MG63 (cell line): ENCODE measurements around the gene ACBD4. TPM values are rescaled to one million over a fixed set of nuclear protein-coding genes. Genes with fewer than 3 reads are reported as not detected.

Experiments used
- DNase-seq: peaks from one replicate; pipeline ENCODE4 v3.0.0-alpha.2; 2020
- H3K27me3 ChIP-seq: fragments of 250-450 bp; sonication (Bioruptor Pico); 2 replicates; pipeline ENCODE4 v1.5.1; 2020; ENCODE audit warnings: mild to moderate bottlenecking, moderate library complexity
- H3K36me3 ChIP-seq: fragments of 250-450 bp; sonication (Bioruptor Pico); 2 replicates; pipeline ENCODE4 v1.5.1; 2020; ENCODE audit warnings: mild to moderate bottlenecking, moderate library complexity
- H3K4me3 ChIP-seq: fragments of 250-450 bp; sonication (Bioruptor Pico); 2 replicates; pipeline ENCODE4 v1.5.1; 2020; ENCODE audit warnings: mild to moderate bottlenecking, moderate library complexity
- H3K9me3 ChIP-seq: fragments of 250-450 bp; sonication (Bioruptor Pico); 2 replicates; pipeline ENCODE4 v1.5.1; 2020; ENCODE audit warnings: mild to moderate bottlenecking, moderate library complexity
- total RNA-seq: library from RNA; depleted of rRNA; stranded (reverse); fragments of >200 nt; shearing (Covaris generic); gene quantifications from 2 replicates; pipeline ENCODE4 v1.2.3, GENCODE V29; 2014; ENCODE audit warnings: low replicate concordance; rRNA removed

The ACBD4 gene, protein sequence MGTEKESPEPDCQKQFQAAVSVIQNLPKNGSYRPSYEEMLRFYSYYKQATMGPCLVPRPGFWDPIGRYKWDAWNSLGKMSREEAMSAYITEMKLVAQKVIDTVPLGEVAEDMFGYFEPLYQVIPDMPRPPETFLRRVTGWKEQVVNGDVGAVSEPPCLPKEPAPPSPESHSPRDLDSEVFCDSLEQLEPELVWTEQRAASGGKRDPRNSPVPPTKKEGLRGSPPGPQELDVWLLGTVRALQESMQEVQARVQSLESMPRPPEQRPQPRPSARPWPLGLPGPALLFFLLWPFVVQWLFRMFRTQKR
- total RNA-seq: 2.7 and 5.0 TPM in 2 replicates

- Histone ChIP-seq H3K27me3 (no peaks in the 10 kb centered on the region), H3K36me3 (no peaks in the 10 kb centered on the region), H3K9me3 (no peaks in the 10 kb centered on the region), H3K4me3 (peak within 1 kb of the TSS; percentile 60)
- peak; percentile 92 for DNase-seq
These were observed at the start of gene ACBD4 for GRCh38 chr17:45135192-45135977. Gene ACBD4 (plus strand): TSS chr17:45135687. CDS start chr17:45136145, 458 bp downstream.

GRCh38 chr17:45086391-45086790 lies 49.1 kb upstream of the ACBD4 start:
- H3K4me3 ChIP-seq: no peak overlapping the region
- no peaks in the 10 kb centered on the region for H3K27me3 ChIP-seq
- H3K36me3 ChIP-seq: peaks cover 94% of the 10 kb centered on the region
- no peak for DNase-seq
- no peaks in the 10 kb centered on the region; the same call in 1 of the 2 replicates for H3K9me3 ChIP-seq

DNA sequence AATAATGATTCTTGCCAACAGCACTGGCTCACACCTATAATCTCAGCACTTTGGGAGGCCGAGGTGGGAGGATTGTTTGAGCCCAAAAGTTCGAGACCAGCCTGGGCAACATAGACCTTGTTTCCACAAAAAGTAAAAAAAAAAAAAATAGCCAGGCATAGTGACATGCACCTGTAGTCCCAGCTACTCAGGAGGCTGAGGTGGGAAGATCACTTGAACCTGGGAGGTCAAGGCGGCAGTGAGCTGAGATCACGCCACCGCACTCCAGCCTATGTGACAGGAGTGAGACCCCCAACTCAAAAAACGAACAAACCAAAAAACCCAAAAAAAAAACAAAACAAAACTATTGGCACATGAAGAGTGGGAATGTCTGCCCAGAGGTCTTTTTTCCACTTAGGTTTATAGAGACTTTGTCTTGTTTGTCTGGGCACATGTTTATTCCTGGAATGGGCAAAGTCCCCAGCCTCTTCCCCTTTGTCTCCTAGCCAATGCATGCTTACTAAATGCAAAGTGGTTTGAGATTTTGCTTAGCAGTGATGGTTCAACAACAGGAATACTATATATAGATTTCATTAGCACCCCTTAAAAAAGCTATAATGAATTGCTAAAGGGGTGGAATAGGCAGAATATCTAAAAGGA lies 48.5 kb upstream of the ACBD4 start:
- DNase-seq: no peak
- Histone ChIP-seq H3K36me3 (peaks cover 94% of the 10 kb centered on the region), H3K4me3 (no peak overlapping the region), H3K27me3 (no peaks in the 10 kb centered on the region), H3K9me3 (peaks cover 1% of the 10 kb centered on the region)

GRCh38 chr17:45087504-45087975 lies 47.9 kb upstream of the ACBD4 start:
- Histone ChIP-seq H3K27me3 (no peaks in the 10 kb centered on the region), H3K4me3 (no peak overlapping the region), H3K9me3 (peaks cover 3% of the 10 kb centered on the region), H3K36me3 (peaks cover 91% of the 10 kb centered on the region)
- no peak for DNase-seq

DNA sequence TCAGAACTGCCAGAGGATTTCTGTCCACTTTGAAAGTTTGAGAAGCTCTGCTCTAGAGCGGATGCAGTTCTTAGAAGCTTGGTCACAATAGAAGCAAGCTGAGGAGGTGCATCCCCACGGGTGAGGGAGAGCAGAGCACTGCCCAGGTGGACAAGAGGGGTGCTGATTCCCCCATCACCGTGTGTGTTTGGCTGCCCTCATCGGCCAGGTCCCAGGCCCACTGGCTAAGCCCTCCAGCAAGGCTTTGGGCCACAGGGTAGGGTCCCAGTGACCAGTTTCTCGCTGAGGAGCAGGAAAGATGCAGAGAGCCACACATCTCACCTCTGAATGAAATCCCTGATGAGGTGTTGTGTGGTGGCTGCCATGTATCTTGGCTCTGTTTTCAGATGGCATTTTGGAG lies 47.5 kb upstream of the ACBD4 start:
- Histone ChIP-seq H3K27me3 (no peaks in the 10 kb centered on the region), H3K36me3 (peaks cover 87% of the 10 kb centered on the region), H3K4me3 (no peak overlapping the region), H3K9me3 (peaks cover 3% of the 10 kb centered on the region)
- no peak for DNase-seq

GRCh38 chr17:45088741-45089140 lies 46.7 kb upstream of the ACBD4 start:
- no peak for DNase-seq
- H3K9me3 ChIP-seq: peaks cover 3% of the 10 kb centered on the region
- no peak overlapping the region for H3K4me3 ChIP-seq
- no peaks in the 10 kb centered on the region for H3K27me3 ChIP-seq
- peaks cover 85% of the 10 kb centered on the region for H3K36me3 ChIP-seq

GRCh38 chr17:45090711-45091110 lies 44.8 kb upstream of the ACBD4 start:
- Histone ChIP-seq H3K9me3 (peaks cover 3% of the 10 kb centered on the region), H3K27me3 (no peaks in the 10 kb centered on the region), H3K36me3 (peaks cover 87% of the 10 kb centered on the region), H3K4me3 (no peak overlapping the region)
- peak; percentile 88 for DNase-seq

DNA sequence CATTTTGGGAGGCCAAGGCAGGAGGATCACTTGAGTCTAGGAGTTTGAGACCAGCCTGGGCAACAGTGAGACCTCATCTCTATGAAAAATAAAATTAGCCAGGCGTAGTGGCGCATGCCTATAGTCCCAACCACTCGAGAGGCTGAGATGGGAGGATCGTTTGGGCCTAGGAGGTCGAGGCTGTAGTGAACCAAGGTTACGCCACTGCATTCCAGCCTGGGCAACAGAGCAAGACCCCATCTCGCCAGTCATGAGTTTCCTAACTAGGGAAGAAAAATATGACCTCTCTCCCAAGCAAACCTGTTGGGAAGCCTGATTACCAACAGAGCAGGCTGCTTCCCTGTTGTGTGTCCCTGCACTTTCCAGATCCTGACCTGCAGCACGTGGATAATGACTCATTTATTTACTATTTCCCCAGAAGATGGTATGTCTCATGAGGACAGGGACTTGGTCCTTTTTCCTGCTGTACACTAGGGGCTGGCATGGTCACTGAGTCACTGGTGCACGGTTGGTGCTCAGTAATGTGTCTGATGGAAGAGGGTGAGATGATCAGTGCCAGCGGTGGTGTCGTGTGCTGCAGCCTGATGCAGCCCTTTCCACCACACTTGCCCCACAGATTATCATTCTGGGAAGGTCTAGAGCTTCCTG lies 43.6 kb upstream of the ACBD4 start:
- no peak overlapping the region for H3K4me3 ChIP-seq
- peak; percentile 28 for DNase-seq
- peaks cover 88% of the 10 kb centered on the region for H3K36me3 ChIP-seq
- no peaks in the 10 kb centered on the region for H3K27me3 ChIP-seq
- H3K9me3 ChIP-seq: peaks cover 3% of the 10 kb centered on the region

GRCh38 chr17:45092911-45093430 lies 42.5 kb upstream of the ACBD4 start:
- peaks cover 89% of the 10 kb centered on the region for H3K36me3 ChIP-seq
- peak; percentile 99 for DNase-seq

DNA sequence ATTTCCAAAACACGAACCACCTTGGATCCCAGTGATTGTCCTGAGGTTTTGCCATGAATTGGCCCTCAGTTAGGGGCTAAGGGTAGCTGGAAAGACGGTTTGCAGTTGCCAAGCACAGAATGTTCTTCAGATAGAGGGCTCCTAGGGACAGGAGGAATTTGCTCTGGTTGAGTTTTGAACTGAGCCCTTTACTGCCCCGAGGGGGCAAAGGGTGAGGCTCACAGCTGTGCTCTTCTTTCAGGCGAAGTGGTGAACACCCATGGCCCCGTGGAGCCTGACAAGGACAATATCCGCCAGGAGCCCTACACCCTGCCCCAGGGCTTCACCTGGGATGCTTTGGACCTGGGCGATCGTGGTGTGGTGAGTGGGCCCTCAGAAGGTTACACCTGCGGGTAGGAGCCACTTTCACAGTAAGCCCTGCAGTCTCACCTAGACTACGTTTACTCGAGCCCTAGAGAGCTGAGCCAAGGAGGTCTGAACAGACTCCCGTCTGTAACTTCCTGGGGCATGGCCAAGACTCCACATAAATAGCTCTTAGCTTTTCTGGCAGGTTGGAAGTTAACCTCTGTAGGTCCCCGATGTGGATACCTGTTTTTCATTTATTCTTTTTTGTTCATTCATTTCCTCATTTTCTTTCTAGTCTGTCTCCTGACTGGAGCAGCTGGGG lies 41.9 kb upstream of the ACBD4 start:
- H3K27me3 ChIP-seq: no peaks in the 10 kb centered on the region
- H3K36me3 ChIP-seq: peaks cover 89% of the 10 kb centered on the region
- H3K9me3 ChIP-seq: peaks cover 3% of the 10 kb centered on the region
- H3K4me3 ChIP-seq: no peak overlapping the region
- DNase-seq: no peak

More at GRCh38 chr17:45092911-45093430, 42.5 kb upstream of the ACBD4 start:
- Histone ChIP-seq H3K27me3 (no peaks in the 10 kb centered on the region), H3K9me3 (peaks cover 3% of the 10 kb centered on the region), H3K4me3 (no peak overlapping the region)

- H3K4me3 ChIP-seq: no peak overlapping the region
- DNase-seq: no peak
- H3K36me3 ChIP-seq: peaks cover 86% of the 10 kb centered on the region
- H3K9me3 ChIP-seq: peaks cover 3% of the 10 kb centered on the region
- H3K27me3 ChIP-seq: no peaks in the 10 kb centered on the region
These were observed 39.3 kb upstream of the ACBD4 start for GRCh38 chr17:45096141-45096540.

- peaks cover 2% of the 10 kb centered on the region; the same call in 1 of the 2 replicates for H3K9me3 ChIP-seq
- H3K4me3 ChIP-seq: no peak overlapping the region
- no peaks in the 10 kb centered on the region for H3K27me3 ChIP-seq
- H3K36me3 ChIP-seq: peaks cover 85% of the 10 kb centered on the region
- no peak for DNase-seq
These were observed 38.6 kb upstream of the ACBD4 start for GRCh38 chr17:45096926-45097325.

DNA sequence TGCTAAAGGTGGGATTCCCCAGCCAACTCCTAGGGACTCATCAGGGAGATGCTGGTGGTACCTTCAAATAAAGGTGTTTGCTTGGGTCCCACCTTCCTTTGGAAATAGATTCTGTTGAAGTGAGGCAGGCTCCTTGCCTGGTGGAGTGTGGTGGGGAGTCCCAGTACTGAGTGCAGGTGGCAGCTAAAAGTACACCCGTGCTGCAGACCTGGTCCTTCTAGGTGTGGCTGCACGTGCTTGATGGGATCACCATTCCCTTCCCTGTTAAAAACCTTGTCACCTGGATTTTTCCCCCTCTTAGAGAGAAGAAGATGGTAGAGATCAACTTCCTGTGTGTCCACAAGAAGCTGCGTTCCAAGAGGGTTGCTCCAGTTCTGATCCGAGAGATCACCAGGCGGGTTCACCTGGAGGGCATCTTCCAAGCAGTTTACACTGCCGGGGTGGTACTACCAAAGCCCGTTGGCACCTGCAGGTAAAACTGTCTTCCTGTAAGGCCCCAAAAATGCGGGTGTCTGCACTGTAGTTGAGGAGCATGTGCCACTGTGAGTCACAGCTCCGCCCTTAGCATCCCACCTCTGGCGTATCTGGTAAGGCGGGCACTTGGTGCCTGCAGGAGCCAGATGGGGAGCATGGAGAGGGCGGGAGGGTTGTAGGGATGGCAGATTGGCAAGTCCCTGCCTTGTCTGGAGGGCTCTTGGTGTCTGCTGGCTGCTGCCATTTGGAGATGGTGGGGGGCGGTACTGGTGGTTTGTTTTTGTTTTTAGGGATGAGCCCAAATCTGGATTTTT lies 37.2 kb upstream of the ACBD4 start:
- no peak for DNase-seq
- Histone ChIP-seq H3K4me3 (no peak overlapping the region), H3K36me3 (peaks cover 95% of the 10 kb centered on the region)

GRCh38 chr17:45098869-45099616 lies 36.4 kb upstream of the ACBD4 start:
- no peaks in the 10 kb centered on the region for H3K27me3 ChIP-seq
- no peak overlapping the region for H3K4me3 ChIP-seq
- H3K9me3 ChIP-seq: no peaks in the 10 kb centered on the region
- peak; percentile 79 for DNase-seq
- peaks cover 96% of the 10 kb centered on the region for H3K36me3 ChIP-seq

More for the DNA sequence above, 37.2 kb upstream of the ACBD4 start:
- no peaks in the 10 kb centered on the region for H3K27me3 ChIP-seq
- no peaks in the 10 kb centered on the region for H3K9me3 ChIP-seq

DNA sequence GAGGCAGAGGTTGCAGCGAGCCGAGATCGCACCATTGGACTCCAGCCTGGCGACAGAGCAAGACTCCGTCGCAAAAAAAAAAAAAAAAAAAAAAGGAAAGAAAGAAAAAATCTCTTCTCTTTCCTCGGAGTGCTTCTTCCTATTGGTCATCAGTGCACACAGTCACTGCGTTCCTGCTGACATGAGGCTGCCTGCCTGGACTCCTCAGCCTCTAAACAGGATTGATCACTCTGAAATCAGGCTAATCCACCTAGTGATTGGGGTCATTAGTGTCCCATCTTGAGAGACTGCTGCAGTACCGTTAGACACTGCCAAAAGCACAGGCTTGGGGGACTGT lies 34.0 kb upstream of the ACBD4 start:
- Histone ChIP-seq H3K9me3 (no peaks in the 10 kb centered on the region), H3K36me3 (peaks cover 94% of the 10 kb centered on the region), H3K4me3 (no peak overlapping the region), H3K27me3 (no peaks in the 10 kb centered on the region)
- DNase-seq: no peak
